KOPT-K1 (cell line): Measurements from ENCODE around the gene CEBPZOS.

ENCODE experiments used
- H3K27ac ChIP-seq: fragments of 200-600 bp; sonication (generic); 2 replicates; pipeline ENCODE4 v1.5.1; 2016; ENCODE audit warnings: antibody characterized with exemption, mild to moderate bottlenecking, low read depth, low read length; ENCODE audit not compliant: poor library complexity, severe bottlenecking
- H3K36me3 ChIP-seq: fragments of 200-600 bp; sonication (generic); 2 replicates; pipeline ENCODE4 v1.5.1; 2017; ENCODE audit warnings: antibody characterized with exemption, mild to moderate bottlenecking, low read length, moderate library complexity; ENCODE audit not compliant: insufficient read depth
- H3K9me3 ChIP-seq: fragments of 200-600 bp; sonication (generic); 2 replicates; pipeline ENCODE4 v1.5.1; 2017; ENCODE audit warnings: antibody characterized with exemption, low read length, mild to moderate bottlenecking; ENCODE audit not compliant: insufficient read depth, poor library complexity, severe bottlenecking

CEBPZOS gene

GRCh38 chr2:37244755-37245154 is 48.5 kb downstream of the CEBPZOS start:
- no peak overlapping the region for H3K27ac ChIP-seq
- H3K36me3 ChIP-seq = peaks cover 96% of the 10 kb centered on the region
- H3K9me3 ChIP-seq = no peaks in the 10 kb centered on the region

GRCh38 chr2:37246205-37246604 is 49.9 kb downstream of the CEBPZOS start:
- Histone ChIP-seq H3K36me3 (peaks cover 100% of the 10 kb centered on the region), H3K27ac (no peak overlapping the region), H3K9me3 (no peaks in the 10 kb centered on the region)

- Histone ChIP-seq H3K27ac (no peak overlapping the region), H3K36me3 (peaks cover 99% of the 10 kb centered on the region), H3K9me3 (no peaks in the 10 kb centered on the region)
Measured at GRCh38 chr2:37250869-37251740, 54.8 kb downstream of the CEBPZOS start.
